ENCODE measurements around the gene SLC2A3. TPM values are rescaled to one million over a fixed set of nuclear protein-coding genes. Genes with fewer than 3 reads are reported as not detected.
"Not testable (repeated sequence)": the region's sequence is repeated elsewhere in the genome, so short reads cannot be mapped to it uniquely, and the experiment has no call there.

SLC2A3 gene
- total RNA-seq, 2 donors from 2014 or later: 312 to 509 TPM

GRCh38 chr12:7940906-7941305 is 4.9 kb upstream of the SLC2A3 start:
- Mint-ChIP-seq H3K4me1 (ENCODE audit: low read depth) (no peaks in the 10 kb centered on the region), H3K27me3 (ENCODE audit: low read depth) (no peaks in the 10 kb centered on the region), H3K27ac (no peak overlapping the region), H3K9me3 (no peaks in the 10 kb centered on the region), H3K4me3 (no peak overlapping the region), H3K36me3 (ENCODE audit: insufficient read depth in 2 of 2) (no peaks in the 10 kb centered on the region)
- no peak for ATAC-seq (replicated peaks in 1 of 2)
- DNase-seq: no peak

GRCh38 chr12:7937833-7938506 is 2.0 kb upstream of the SLC2A3 start:
- peak in 1 of 2 donors; percentile 34 for DNase-seq

GRCh38 chr12:7934889-7935492 is 996 bp downstream of the SLC2A3 start:
- no peak for DNase-seq
- peaks cover 9 to 20% of the 10 kb centered on the region in 2 donors for H3K36me3 Mint-ChIP-seq (ENCODE audit: insufficient read depth in 2 of 2)

More at GRCh38 chr12:7937833-7938506, 2.0 kb upstream of the SLC2A3 start:
- Mint-ChIP-seq H3K4me3 (peak overlapping the region; percentile 72 to 77), H3K27me3 (ENCODE audit: low read depth) (no peaks in the 10 kb centered on the region), H3K4me1 (ENCODE audit: low read depth) (no peaks in the 10 kb centered on the region), H3K9me3 (no peaks in the 10 kb centered on the region), H3K36me3 (ENCODE audit: insufficient read depth in 2 of 2) (no peaks in the 10 kb centered on the region), H3K27ac (peak overlapping the region; percentile 76)
- peak in 1 of 2 donors; percentile 8 for ATAC-seq (replicated peaks in 1 of 2)

GRCh38 chr12:7934091-7934888 is 1.7 kb downstream of the SLC2A3 start:
- DNase-seq: peak in 1 of 2 donors; percentile 31
- Mint-ChIP-seq H3K9me3 (no peaks in the 10 kb centered on the region), H3K27ac (no peak overlapping the region), H3K36me3 (ENCODE audit: insufficient read depth in 2 of 2) (peaks cover 9 to 24% of the 10 kb centered on the region in 2 donors), H3K4me1 (ENCODE audit: low read depth) (peaks cover 19% of the 10 kb centered on the region), H3K4me3 (no peak overlapping the region), H3K27me3 (ENCODE audit: low read depth) (no peaks in the 10 kb centered on the region)
- peak in 1 of 2 donors; percentile 16 for ATAC-seq (replicated peaks in 1 of 2)

More at GRCh38 chr12:7934889-7935492, 996 bp downstream of the SLC2A3 start:
- Mint-ChIP-seq H3K4me3 (no peak overlapping the region), H3K27ac (no peak overlapping the region), H3K9me3 (no peaks in the 10 kb centered on the region), H3K27me3 (ENCODE audit: low read depth) (no peaks in the 10 kb centered on the region), H3K4me1 (ENCODE audit: low read depth) (peaks cover 17% of the 10 kb centered on the region)
- no peak for ATAC-seq (replicated peaks in 1 of 2)

GRCh38 chr12:7933255-7933726 is 2.7 kb downstream of the SLC2A3 start:
- Mint-ChIP-seq H3K36me3 (ENCODE audit: insufficient read depth in 2 of 2) (peaks cover 9 to 30% of the 10 kb centered on the region in 2 donors), H3K27ac (no peak overlapping the region), H3K4me3 (no peak overlapping the region), H3K4me1 (ENCODE audit: low read depth) (peaks cover 21% of the 10 kb centered on the region), H3K9me3 (no peaks in the 10 kb centered on the region), H3K27me3 (ENCODE audit: low read depth) (no peaks in the 10 kb centered on the region)
- ATAC-seq (replicated peaks in 1 of 2) (peak; percentile 76 to 84), DNase-seq (peak; percentile 72 to 77)

- not testable (repeated sequence) for ATAC-seq (replicated peaks in 1 of 2); DNase-seq; H3K27ac Mint-ChIP-seq; H3K4me3 Mint-ChIP-seq; H3K9me3 Mint-ChIP-seq; H3K27me3 Mint-ChIP-seq (ENCODE audit: low read depth)
- Mint-ChIP-seq H3K36me3 (ENCODE audit: insufficient read depth in 2 of 2) (peaks cover 12 to 33% of the 10 kb centered on the region in 2 donors), H3K4me1 (ENCODE audit: low read depth) (peaks cover 25% of the 10 kb centered on the region)
Observed at GRCh38 chr12:7932599-7933240, 3.3 kb downstream of the SLC2A3 start.

- H3K36me3 Mint-ChIP-seq (ENCODE audit: insufficient read depth in 2 of 2): peaks cover 23 to 54% of the 10 kb centered on the region in 2 donors
- DNase-seq: no peak
- H3K27ac Mint-ChIP-seq: peak overlapping the region; percentile 87
- no peaks in the 10 kb centered on the region for H3K9me3 Mint-ChIP-seq
- ATAC-seq (replicated peaks in 1 of 2): no peak
- peak overlapping the region in 1 of 2 donors; percentile 46 for H3K4me3 Mint-ChIP-seq
- peaks cover 43% of the 10 kb centered on the region for H3K4me1 Mint-ChIP-seq (ENCODE audit: low read depth)
- no peaks in the 10 kb centered on the region for H3K27me3 Mint-ChIP-seq (ENCODE audit: low read depth)
Observed at GRCh38 chr12:7929083-7929792, 6.7 kb downstream of the SLC2A3 start.

DNA sequence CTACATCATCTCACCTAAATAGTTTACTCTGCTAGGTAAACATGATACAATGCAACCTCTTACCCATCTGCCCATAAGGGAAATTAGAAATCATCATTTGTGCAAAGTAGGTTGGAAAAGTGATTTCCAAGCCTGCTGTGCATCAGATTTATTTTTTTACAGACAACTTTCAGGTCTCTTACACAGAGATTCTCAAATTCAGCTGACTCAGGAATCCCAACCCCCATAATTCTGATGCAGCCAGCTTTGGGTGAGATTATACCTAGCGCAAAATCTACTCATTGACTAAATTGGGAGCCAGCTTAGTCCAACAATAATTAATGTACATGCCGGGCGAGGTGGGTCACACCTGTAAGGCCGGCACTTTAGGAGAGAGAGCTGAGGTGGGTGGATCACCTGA is 8.5 kb downstream of the SLC2A3 start:
- Mint-ChIP-seq H3K27ac (peak overlapping the region; percentile 59), H3K27me3 (ENCODE audit: low read depth) (no peaks in the 10 kb centered on the region), H3K9me3 (no peaks in the 10 kb centered on the region), H3K4me1 (ENCODE audit: low read depth) (peaks cover 44% of the 10 kb centered on the region), H3K36me3 (ENCODE audit: insufficient read depth in 2 of 2) (peaks cover 25 to 64% of the 10 kb centered on the region in 2 donors), H3K4me3 (peak overlapping the region in 1 of 2 donors; percentile 53)
- ATAC-seq (replicated peaks in 1 of 2) (no peak), DNase-seq (no peak)

DNA sequence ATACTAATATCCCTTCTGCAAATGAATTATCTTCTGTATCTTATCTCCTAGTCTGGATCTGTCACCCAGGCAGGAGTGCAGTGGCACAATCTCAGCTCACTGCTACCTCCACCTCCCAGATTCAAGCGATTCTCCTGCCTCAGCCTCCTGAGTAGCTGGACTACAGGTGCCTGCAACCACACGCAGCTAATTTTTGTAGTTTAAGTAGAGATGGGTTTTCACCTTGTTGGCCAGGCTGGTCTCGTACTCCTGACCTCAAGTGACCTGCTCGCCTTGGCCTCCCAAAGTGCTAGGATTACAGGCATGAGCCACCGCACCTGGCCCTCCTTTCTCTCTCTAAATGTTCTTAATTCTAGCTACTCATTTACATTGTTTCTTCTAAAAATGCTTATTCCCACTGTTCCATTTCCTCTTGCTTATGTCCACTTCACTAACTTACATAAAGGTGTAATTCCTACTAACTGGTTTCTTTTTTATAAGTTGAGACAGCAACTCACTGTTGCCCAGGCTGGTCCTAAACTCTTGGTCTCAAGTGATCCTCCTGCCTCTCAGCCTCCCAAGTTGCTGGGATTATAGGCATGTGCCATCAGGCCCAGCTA is 9.8 kb downstream of the SLC2A3 start:
- H3K27me3 Mint-ChIP-seq (ENCODE audit: low read depth); H3K9me3 Mint-ChIP-seq; ATAC-seq (replicated peaks in 1 of 2); DNase-seq: not testable (repeated sequence)
- H3K4me3 Mint-ChIP-seq: peak overlapping the region in 1 of 2 donors; percentile 26
- peak overlapping the region; percentile 95 for H3K27ac Mint-ChIP-seq
- H3K36me3 Mint-ChIP-seq (ENCODE audit: insufficient read depth in 2 of 2): peaks cover 24 to 65% of the 10 kb centered on the region in 2 donors
- H3K4me1 Mint-ChIP-seq (ENCODE audit: low read depth): peaks cover 46% of the 10 kb centered on the region

GRCh38 chr12:7923241-7924236 is 12.4 kb downstream of the SLC2A3 start:
- ATAC-seq (replicated peaks in 1 of 2) (no peak), DNase-seq (no peak)
- Mint-ChIP-seq H3K27me3 (ENCODE audit: low read depth) (no peaks in the 10 kb centered on the region), H3K9me3 (no peaks in the 10 kb centered on the region), H3K36me3 (ENCODE audit: insufficient read depth in 2 of 2) (peaks cover 19 to 61% of the 10 kb centered on the region in 2 donors), H3K4me3 (no peak overlapping the region), H3K4me1 (ENCODE audit: low read depth) (peaks cover 46% of the 10 kb centered on the region), H3K27ac (no peak overlapping the region)

DNA sequence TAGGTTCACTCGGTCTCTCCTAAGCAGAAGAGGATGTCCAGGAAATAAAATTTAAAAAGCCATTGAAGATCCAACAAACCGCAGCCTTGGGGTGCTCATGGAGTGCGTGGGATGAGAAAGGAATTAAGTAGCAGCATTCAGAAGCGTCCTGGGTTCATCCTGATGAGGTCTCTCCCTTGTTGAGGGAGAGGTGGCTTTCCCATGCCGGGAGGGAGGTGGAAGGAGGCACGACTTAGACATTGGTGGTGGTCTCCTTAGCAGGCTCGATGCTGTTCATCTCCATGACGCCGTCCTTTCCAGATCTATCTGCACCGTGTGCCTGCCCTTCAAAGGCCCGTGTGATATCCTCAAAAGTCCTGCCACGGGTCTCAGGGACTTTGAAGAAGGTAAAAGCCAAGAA is 14.8 kb downstream of the SLC2A3 start:
- Mint-ChIP-seq H3K4me1 (ENCODE audit: low read depth) (peaks cover 58% of the 10 kb centered on the region), H3K27ac (peak overlapping the region; percentile 87), H3K36me3 (ENCODE audit: insufficient read depth in 2 of 2) (peaks cover 11 to 51% of the 10 kb centered on the region in 2 donors)
- H3K4me3 Mint-ChIP-seq; H3K27me3 Mint-ChIP-seq (ENCODE audit: low read depth); H3K9me3 Mint-ChIP-seq; DNase-seq: not testable (repeated sequence)
- peak in 1 of 2 donors; percentile 10 for ATAC-seq (replicated peaks in 1 of 2)

All from activated T-cell treated with anti-CD3 and anti-CD28 coated beads, Interleukin-2, amount 50 U/mL, for 72 hours (primary cell).